ENCODE data around the gene ATG4B. TPM values are rescaled to one million over a fixed set of nuclear protein-coding genes. Genes with fewer than 3 reads are reported as not detected.

The ATG4B gene
- total RNA-seq, 1 donor from 2014 or later, result 88.5 TPM

DNA sequence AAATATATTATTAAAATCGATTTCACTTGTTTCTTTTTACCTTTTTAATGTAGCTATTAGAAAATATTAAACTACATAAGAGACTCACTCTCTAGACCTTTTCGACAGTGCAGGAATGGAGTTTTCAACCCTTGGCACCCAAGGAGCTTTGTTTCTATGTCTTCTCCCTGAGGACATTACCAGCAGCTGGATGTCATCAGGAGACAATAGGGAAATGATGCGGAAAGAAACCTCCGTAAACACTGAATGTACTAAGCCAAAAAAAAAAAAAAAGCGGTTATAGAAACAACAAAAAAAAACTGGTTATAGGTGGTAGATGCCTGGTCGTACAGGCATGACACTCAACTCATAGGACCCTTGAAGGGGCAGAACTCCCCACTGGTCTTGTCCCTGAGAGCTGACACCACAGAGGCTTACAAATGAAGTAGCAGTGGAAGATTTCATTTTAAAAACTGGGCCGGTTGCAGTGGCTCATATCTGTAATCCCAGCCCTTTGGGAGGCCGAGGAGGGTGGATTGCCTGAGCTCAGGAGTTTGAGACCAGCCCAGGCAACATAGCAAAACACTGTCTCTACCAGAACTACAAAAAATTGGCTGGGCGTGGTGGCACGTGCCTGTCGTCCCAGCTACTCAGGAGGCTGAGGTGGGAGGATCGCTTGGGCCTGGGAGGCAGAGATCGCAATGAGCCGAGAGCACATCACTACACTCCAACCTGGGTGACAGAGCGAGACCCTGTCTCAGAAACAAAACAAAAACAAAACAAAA, 24.3 kb upstream of the ATG4B start:
- no peak for DNase-seq

DNA sequence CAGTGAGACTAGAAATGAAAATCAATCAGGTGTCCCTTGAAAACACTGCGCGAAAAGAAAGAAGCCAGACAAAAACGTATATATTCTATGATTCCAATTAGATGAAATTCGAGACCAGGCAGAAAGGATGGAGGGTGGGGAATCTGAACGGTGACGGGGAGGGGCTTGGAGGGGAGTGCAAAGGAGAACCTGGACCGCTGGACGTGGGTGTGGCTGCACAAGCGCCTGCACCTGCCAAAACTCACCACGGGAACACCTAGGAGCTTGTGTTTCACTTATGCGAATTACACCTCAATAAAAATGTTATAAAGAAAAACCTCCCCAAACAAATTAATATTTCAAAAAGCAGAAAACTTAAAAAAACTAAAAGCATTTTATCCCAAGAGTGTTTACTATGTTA, 22.5 kb upstream of the ATG4B start:
- DNase-seq, result no peak

DNA sequence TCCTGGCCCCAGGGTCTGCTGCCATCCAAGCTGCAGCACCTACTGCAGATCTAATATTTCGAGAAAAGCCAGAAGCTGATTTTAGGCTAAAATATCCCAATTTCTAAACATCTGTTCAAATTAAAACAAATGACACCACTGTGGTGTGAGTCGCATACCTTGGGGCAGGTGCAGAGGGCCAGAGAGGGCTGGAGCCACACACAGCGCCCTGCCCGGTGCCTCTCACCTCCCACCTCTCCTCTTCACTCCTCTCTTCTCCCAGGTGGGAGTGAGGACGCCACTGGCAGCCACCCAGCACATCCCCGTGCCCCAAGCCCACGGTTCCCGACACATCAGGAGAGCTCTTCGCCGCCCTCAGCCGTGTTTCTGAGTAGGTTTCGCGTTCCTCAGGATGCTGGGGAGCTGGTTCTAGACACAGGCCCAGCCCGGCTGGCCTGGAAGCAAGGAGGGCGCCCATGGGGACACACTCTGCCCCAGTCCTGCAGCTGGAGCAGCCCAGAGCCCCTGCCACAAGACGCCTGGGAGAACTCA, 21.9 kb upstream of the ATG4B start:
- DNase-seq, result no peak

DNA sequence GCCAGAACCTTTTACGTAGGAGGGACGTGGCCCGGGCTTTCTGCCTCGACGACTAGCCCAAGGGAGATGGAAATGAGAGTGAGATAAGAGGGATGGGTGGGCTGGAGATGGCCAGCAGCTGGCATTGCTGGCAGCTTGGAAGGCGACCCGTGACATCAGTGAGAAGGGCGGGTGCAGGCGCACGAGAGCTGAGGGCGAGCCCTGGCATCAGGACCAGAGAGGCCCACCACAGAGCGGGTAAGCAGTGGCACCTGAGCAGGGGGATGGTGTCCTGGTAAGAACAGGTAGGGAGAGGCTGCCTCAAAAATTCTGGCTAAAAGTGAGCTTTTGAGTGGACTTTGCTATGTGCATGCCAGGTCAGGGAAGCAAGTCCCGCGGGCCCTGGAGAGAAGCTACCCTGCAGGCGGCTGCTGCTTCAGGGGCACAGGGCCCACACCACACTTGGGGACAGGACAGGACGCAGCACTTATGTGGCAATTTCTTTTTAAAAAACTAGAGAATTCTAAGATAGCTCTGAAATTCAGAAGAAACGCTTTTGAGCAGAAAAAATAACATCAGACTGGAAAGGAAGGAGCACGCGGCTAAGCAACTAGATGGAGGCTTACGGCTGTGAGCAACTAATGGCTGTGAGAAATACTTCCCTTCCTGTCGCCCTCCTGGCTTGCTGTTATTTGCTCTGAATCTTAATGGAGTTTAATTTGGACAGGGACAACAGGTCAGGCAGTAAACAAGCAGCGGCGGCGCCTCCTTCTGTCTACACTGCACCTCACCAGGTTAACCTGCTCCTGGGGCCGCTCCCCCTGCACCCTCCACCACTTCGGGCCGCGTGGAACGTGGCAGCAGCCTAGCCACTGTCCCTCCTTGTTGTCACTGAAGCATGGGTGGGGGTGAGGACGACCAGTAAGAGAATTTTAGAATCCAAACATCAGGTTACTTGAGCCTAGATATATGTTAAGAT, 21.0 kb upstream of the ATG4B start:
- no peak for DNase-seq

DNA sequence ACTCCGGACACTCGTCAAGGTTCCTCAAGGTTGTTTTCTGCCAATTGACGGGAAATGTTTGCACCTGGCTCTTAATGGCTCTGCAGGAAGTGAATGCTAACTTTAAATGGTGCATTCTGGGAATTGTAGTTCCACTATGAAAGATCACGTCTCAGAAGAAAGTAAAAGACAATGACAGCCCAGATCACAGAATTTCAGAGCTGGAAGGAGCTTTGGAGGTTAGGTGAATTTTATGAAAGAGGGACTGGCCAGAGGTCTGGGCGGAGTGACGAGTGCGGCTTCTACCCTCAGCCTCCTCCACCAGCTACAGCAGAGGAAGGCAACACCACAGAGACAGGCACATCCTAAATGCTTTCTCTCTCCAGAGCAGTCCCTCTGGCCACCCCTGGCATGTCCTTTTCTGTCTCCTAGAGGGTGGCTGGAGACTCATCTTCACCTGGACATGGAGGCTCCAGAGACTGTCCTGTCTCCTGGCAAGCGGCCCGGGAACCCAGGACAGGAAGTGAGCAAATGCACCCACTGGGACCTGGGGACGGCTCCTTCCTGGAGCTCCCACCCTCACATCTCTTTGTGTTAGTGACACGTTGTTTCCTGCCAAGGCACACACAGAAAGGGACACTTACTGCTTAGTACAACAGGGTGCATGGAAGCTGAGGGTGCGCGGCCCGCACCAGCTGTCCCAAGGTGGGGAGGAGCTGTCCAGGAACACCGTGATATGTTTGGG, 19.9 kb upstream of the ATG4B start:
- DNase-seq, result peak; percentile 74

DNA sequence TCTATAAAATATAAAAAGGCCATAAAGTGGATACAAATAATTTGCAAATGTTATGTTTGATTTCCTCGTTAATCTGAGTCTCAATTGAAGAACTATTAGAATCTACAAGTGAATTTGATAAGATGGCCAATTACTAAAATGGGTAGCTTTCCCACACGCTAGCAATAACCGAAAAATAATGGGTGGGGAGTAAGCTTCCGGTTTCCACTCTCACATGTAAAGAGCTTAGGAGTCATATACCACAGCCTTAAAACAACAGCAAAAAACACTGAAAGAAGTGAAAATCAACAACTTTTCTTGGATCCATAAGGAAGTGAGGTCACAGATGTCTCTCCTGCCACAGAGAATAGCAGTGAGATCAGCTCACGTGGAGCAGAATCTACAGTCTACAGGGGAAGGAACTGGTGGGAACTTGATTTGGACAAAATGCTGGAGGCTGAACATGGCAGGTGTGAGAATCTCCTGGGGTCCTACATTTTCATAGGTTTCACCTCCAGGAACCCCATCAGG, 19.1 kb upstream of the ATG4B start:
- DNase-seq, result peak; percentile 62

DNA sequence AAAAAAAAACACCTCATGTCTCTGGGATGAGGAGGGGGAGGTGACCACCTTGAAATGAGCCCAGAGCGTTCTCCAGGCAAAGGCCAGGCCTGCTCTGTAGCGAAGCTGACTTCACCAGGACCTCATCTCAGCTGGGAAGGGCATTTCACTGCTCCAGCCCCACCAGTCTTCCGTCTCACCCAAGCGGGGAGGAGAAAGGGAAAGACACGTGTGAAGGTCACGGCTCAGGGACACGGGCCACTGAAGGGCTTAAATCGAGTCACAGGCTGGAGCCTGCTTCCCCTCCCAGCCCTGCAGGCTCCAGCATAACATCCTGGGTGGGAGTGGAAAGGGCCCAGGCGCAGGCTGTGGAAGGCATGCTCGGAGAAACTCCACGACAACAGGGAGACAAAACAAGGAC, 18.7 kb upstream of the ATG4B start:
- DNase-seq, result no peak

DNA sequence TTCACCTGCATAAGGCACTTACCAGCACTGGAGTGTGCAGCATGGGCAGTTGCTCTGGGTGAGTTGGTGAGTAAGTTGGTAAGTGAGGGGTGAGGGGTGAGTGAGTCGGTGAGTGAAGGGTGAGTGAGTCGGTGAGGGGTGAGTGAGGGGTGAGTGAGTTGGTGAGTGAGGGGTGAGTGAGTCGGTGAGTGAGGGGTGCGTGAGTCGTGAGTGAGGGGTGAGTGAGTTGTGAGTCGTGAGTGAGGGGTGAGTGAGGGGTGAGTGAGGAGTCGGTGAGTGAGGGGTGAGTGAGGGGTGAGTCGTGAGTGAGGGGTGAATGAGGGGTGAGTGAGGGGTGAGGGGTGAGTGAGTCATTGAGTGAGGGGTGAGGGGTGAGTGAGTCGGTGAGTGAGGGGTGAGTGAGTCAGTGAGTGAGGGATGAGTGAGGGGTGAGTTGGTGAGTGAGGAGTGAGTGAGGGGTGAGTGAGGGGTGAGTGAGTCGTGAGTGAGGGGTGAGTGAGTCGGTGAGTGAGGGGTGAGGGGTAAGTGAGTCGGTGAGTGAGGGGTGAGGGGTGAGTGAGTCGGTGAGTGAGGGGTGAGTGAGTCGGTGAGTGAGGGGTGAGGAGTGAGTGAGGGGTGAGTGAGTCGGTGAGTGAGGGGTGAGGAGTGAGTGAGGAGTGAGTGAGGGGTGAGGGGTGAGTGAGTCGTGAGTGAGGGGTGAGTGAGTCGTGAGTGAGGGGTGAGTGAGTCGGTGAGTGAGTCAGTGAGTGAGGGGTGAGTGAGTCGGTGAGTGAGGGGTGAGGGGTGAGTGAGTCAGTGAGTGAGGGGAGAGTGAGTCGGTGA, 17.7 kb upstream of the ATG4B start:
- DNase-seq, result no peak

DNA sequence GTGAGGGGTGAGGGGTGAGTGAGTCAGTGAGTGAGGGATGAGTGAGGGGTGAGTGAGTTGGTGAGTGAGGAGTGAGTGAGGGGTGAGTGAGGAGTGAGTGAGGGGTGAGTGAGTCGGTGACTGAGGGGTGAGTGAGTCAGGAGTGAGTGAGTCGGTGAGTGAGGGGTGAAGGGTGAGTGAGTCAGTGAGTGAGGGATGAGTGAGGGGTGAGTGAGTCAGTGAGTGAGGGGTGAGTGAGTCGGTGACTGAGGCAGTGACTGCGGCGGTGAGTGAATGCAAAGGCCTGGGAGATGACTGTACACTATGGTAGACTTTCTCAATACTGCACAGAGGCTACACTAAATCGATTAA, 17.1 kb upstream of the ATG4B start:
- DNase-seq, result peak; percentile 10

DNA sequence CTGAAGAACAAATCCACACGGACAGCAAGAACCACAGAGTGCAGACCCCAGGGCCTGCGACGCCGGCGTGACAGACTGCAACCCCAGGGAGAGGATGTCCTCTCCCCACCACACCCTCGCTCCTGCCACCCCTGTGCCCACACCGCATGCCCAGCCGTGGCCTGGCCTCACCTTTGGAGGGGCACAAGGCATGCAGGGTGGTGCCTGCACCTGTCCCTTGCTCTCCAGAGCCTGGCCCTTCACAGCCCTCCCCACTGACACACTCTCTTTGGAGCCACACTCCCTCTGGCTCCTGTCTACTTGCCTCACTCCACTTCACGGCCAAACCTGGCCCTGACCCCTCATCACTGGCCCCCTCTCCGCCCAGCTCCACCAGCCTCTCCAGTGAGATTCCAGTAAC, 9.8 kb upstream of the ATG4B start:
- DNase-seq, result no peak

DNA sequence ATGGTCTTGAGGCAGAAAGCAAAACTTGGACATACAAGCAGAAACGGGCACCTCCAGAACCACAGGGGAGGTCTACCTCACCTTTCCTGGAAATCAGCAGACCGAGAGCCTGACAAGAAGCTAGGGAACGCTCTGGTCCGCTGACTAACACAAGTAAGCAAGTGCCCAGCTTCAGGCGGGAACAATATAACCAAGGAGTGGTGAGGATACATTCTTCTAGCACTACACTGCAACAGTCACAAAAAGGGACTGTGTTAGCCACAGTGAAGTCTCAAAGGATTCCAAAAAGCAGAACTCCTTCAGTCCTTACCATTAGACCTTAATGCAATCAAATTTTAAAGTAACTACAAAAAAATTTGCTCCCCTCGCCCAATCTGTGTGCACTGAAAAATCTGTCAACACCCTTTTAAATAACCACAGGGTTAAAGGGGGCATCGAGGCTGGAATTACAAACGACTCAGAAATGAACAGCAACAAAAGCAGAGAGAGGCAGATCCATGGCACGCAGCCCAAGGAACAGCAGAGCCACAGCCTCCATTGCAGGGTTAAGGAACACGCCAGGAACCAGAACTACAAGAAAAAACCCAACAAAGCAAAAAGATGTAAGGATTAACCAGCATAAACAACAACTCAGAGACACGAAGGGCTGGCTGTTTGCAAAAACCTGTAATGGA, 7.6 kb upstream of the ATG4B start:
- DNase-seq, result no peak

DNA sequence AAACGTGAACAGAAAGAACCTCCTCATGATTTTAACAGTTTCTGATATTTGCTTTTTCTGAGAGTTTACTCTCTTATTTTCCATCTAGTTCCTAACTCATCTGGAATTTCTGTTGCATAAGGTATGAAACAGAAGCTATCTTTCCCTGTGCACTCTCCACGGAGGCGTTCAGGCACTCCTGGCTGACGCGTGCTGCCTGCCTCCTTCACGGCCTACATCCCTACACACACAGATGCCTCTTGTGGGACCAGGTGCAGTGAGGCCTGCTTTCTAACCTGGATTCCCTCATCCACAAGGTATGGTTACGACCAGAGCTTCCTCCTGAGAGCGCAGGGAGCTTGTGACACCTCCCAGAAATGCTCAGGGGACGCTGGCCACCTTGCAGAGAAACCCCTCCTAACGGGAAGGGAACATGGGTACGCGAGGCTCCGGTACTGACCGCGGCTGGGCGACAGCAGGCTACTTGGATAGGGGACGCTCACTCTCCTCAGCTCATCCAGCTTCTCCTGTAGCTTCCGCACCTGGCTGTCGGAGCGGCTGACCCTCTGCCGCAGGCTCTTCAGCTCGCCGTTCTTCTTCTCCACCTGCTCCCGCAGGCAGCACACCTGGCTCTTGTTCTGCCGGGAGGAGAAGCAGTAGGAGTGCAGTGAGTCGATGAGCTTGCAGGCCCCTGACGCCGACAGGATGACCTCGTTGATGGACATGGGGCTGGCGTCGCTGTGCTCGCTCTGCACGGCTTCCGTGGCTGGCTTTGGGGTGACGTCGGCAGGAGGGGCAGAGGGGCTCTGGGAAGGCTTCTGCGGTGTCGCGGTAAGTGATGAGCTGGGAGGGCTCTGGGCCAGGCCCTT, 4.8 kb upstream of the ATG4B start:
- DNase-seq, result no peak

DNA sequence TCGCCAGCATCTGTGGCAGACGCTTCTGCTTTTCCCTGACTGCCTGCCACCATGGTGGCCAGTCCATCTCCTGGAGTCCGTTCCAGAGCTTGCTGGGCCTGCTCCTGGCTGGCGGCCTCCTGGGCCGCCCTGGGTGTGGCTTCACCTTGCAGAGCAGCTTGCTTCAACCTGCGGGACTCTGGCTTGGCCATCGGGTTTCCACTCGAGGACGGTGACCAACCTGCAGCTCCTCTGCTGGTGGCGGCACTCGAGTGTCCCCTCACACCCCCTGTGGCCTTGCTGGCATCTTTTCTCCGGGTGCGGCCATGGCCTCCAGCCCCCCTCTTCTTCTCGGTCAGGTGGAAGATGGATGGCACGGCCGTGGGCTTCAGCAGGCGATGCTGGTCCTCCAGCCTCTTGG, 3.9 kb upstream of the ATG4B start:
- no peak for DNase-seq

DNA sequence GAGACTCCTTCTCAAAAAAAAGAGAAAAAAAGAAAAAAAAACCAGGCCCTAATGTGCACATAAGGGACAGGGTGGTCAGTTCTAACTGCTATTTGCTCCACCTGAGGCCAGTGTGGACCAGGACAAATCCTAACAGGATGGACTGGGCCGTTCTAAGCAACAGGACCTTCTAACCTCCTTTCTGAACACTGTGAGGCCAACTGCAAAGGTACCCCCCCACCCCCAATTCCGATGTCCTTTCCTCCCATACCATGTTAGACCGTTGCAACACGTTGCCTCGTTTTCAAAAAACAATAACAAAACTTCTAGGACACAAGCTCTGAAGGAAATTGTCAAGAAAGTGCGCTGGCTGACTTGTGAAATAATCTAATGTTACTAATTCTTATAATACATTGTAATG, 1.7 kb upstream of the ATG4B start:
- DNase-seq, result no peak

DNA sequence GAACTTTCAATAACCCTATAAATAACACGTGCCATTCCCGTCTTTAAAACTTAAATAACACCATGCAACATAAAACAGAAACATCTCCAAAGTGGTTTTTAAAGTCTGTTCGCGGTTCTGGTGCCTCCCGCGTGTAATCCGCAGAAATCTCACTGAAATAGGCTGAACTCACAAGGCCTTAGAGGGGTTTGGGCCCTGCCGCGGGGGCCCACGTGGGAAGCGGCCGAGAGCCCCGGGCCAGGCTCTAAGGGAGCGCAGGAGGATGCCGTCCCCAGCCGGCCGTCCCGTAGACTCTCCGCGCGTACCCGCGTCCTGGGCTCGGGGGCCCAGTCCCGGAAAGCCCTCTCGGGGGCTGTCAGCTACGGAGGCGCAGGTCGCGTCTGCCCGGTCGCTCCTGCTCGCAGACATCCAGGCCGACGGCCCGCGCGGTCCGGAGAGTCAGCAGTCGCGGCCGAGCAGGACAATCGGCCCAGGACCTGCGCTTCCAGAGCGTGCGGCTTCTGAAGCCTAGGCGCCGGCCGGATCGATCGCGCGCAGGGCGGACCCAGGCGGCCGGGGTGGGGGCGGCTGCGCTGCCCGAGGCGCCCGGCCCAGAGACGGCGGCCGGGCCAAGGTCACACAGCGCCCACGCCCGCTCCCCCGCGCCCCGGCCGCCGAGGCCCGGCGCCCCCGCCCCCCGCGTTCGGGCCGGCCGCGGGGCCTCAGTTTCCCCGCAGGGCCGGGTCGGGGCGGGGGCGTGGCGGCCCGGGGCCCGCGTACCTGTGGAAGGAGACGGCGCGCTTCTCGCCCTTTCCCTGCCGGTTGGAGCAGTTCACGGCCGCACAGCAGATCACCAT, 1.1 kb upstream of the ATG4B start:
- peak; percentile 57 for DNase-seq

DNA sequence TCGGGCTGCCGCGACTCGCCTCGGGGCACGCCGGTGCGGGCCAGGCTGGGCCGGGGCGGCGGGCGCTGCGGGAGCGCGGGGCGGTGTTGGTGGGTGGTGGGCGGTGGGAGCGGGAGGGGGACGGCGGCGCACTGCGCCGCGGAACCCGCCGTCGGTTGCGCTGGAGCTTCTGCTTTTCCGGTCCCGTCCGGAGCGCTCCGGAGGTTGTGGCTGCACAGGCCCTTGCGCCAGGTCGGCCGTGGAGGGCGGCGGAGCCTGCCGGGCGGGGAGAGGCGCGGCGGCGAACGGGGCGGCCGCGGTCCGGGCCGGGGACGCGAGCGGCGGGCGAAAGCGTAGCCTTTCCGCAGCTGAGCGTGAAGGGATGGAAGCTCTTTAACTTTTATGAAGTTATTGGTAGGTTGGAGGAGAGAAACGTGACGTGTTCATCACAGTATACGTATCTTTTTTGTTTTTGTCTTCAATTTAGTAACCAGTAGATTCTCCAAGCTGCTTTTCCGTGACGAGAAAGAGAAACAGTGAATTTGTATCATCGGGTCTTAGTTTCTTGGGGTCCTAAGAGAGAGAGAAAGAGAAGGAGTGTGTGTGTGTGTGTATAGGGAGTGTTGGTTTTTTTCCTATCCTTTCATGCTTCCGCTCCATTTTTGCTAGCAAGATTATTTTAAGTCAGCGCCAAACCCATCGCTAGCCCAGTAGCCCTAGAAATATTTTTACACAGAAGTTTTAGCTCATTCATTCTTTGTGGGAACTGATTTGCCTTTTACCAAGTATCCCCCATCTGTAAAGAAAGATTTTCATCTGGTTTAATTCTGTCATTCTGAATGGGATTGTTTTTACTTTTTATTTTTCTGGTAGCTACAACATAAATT, 535 bp downstream of the ATG4B start:
- peak; percentile 46 for DNase-seq

DNA sequence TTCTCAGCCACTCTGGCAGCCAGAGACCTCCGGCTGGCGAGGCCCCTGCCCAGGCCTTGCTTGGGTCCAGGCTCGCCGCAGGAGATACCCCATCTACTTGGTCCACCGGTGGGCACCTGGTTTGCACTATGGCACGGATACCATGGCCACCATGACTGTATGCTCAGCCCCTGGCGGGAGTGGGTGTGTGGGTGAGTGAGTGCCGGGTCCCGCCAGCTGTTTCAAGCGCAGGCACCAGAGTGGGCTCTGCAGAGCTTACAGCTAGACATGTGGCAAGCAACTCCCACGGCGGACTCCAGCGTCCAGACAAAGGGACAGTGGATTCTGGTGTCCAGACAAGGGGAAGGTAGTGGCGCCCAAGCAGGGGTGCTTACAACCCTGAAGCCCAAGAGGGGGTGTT, 1.4 kb downstream of the ATG4B start:
- DNase-seq, result no peak

DNA sequence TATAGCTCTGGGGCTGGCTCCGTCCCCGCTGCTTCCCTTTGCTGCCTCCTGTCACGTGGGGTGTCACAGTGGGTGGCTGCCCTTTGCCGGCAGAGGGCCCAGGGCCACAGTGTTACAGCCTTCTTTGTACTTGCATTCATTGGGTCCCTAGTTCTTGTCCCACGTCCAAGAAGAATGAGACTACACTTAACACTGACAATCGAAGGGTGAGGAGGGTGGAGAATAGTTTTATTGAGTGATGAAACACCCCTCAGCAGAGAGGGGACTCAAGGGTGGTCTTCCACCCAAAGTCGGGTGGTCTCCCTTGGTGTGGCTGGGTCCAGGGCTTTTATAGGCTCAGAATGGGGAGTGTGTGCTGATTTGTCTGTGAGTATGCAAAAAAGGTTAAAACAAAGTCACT, 1.9 kb downstream of the ATG4B start:
- DNase-seq, result no peak
